GM19240 (cell line): Measurements from ENCODE around the gene ZKSCAN3.
A peak's percentile ranks its signal among the peaks of the same experiment; 100 is the strongest.
"Not testable (repeated sequence)": the region's sequence is repeated elsewhere in the genome, so short reads cannot be mapped to it uniquely, and the experiment has no call there.

Source experiments
- DNase-seq: peaks from one replicate; pipeline ENCODE4 v3.0.0; 2011; ENCODE audit warnings: low spot score; ENCODE audit not compliant: insufficient read length

Gene ZKSCAN3

GRCh38 chr6:28371706-28372451 is 22.1 kb downstream of the ZKSCAN3 start:
- no peak for DNase-seq

GRCh38 chr6:28373925-28374324 is 24.2 kb downstream of the ZKSCAN3 start:
- DNase-seq: no peak

GRCh38 chr6:28377879-28378278 is 28.1 kb downstream of the ZKSCAN3 start:
- no peak for DNase-seq

GRCh38 chr6:28378644-28379043 is 28.9 kb downstream of the ZKSCAN3 start:
- DNase-seq: no peak

GRCh38 chr6:28380381-28380780 is 30.6 kb downstream of the ZKSCAN3 start:
- DNase-seq: no peak

- DNase-seq: peak; percentile 51
These were observed 33.7 kb downstream of the ZKSCAN3 start for GRCh38 chr6:28383235-28384142.

- no peak for DNase-seq
These were observed 34.4 kb downstream of the ZKSCAN3 start for GRCh38 chr6:28384143-28384533.

GRCh38 chr6:28390688-28391087 is 40.9 kb downstream of the ZKSCAN3 start:
- no peak for DNase-seq

- DNase-seq: no peak
These were observed 44.3 kb downstream of the ZKSCAN3 start for GRCh38 chr6:28393912-28394662.

- no peak for DNase-seq
These were observed 46.2 kb downstream of the ZKSCAN3 start for GRCh38 chr6:28395918-28396317.

- DNase-seq: peak; percentile 47
These were observed 49.8 kb downstream of the ZKSCAN3 start, which contains the start of gene ZSCAN12 for GRCh38 chr6:28399350-28400121. Gene ZSCAN12 (minus strand): TSS chr6:28399747. CDS start chr6:28398405, 1,342 bp downstream.

- DNase-seq: no peak
These were observed 50.3 kb downstream of the ZKSCAN3 start for GRCh38 chr6:28400122-28400451.

- no peak for DNase-seq
These were observed 51.4 kb downstream of the ZKSCAN3 start for GRCh38 chr6:28401172-28401571.

GRCh38 chr6:28402197-28402596 is 52.5 kb downstream of the ZKSCAN3 start:
- DNase-seq: no peak

GRCh38 chr6:28403923-28404322 is 54.2 kb downstream of the ZKSCAN3 start:
- DNase-seq: not testable (repeated sequence)

- no peak for DNase-seq
These were observed 57.7 kb downstream of the ZKSCAN3 start for GRCh38 chr6:28407401-28407800.

- DNase-seq: no peak
These were observed 58.5 kb downstream of the ZKSCAN3 start for GRCh38 chr6:28408076-28408802.

GRCh38 chr6:28410767-28411166 is 61.0 kb downstream of the ZKSCAN3 start:
- DNase-seq: no peak

- DNase-seq: no peak
These were observed 63.9 kb downstream of the ZKSCAN3 start for GRCh38 chr6:28413681-28414080.
